Measurements from ENCODE around the gene MEGF11.
"Not testable (repeated sequence)": the region's sequence is repeated elsewhere in the genome, so short reads cannot be mapped to it uniquely, and the experiment has no call there.

Gene MEGF11

DNA sequence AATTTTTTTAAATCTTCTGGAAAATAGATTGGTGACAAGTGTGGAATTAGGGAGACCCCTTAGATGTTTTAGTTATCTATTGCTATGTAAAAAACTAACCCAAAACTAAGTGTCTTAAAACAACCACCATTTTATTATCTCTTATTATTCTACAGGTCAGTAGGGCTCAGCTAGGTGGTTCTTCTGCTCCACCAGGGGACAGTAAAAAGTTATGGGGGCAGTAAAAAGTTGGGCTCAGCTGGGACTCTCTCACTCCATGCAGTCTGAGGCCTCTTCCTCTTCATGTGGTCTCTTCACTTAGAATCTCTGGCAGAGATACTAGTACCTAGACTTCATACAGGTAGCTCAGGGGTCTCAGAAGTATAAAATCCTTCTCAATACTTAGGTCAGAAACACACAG lies 21.8 kb upstream of the MEGF11 start:
- DNase-seq (ENCODE audit: low read depth in 2 of 2), result no peak

DNA sequence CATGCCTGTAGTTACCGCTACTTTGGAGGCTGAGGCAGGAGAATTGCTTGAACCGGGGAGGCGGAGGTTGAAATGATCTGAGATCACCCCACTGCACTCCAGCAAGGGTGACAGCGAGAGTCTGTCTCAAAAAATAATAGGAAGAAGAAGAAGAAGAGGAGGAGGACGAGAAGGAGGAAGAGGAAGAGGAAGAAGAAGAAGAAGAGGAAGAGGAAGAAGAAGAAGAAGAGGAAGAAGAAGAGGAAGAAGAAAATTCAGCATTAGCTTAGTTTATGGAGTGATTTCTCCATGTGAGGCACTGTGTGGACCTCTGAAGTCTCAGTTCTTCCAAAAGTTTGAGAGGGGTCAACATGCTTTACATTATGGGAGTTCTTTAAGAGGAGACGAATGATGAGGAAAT lies 17.4 kb upstream of the MEGF11 start:
- no peak for DNase-seq (ENCODE audit: low read depth in 2 of 2)

DNA sequence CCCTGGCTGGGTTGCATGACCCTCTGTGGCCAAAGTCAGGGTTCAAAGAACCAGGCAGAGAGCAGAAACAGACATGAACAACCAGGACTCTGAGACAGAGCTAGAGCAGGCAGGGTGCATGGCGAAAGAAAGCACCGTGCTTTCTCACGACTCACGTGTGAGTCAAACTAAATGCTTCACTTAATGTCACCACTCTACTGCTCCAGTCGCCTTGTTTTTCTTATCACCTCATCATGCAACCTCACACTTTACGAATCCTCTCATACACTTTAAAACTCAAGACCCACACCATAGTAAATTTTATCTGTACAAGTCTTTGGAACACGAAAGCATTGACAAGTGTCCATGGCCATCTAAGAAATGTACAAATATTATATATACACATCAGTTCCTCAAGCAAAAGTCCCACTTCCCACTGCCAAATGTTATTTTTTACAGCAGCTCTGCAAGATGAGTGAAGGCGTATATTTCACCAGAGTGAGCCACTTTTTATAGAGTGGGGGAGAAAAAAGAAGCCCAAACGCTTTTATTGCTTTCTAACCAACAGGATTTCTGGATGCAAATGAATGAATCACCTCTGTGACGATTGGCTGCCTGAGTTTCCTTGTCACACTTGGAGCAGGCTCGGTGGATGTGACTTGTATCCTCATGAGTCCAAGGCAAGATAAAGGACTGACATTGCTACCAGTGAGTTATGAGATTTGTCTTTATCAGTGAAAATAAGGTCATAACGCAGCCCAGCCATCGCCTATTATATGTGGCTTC lies 16.0 kb upstream of the MEGF11 start:
- no peak for DNase-seq (ENCODE audit: low read depth in 2 of 2)

DNA sequence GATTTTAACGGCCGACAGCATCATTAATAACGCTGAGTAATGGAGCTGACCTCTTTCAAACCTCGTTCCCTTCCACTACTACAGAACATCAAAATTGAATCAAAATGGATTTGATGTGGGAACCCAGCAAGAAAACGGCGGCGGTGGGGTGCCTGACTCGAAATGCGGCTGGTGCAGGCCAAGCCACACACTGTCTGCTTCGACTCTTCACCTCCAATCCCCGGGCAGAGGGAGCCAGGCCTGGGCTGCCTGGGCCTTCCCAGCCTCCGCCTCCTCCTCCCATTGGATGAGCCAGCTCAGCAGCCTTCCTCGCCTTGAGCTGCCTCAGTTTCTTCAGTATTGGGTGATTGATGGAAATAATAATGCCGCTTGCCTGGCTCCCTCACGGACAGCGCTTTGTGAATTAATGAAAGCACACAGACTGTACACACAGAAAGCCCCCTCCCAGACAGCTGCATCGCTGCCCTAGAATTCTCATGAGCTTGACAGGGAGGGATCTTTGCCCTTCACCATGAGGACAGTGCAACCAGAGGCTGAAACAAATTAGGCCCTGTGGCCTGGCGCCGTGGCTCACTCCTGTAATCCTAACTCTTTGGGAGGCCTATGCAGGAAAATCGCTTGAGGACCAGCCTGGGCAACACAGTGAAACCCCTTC lies 11.4 kb upstream of the MEGF11 start:
- no peak for DNase-seq (ENCODE audit: low read depth in 2 of 2)

DNA sequence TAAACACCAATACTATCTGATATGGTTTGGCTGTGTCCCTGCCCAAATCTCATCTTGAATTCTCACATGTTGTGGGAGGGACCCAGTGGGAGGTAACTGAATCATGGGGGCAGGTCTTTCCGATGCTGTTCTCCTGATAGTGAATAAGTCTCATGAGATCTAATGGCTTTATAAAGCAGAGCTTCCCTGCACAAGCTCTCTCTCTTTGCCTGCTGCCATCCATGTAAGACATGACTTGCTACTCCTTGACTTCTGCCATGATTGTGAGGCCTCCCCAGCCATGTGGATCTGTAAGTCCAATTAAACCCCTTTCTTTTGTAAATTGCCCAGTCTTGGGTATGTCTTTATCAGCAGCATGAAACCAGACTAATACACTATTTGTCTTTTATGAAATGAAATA lies 9.3 kb upstream of the MEGF11 start:
- not testable (repeated sequence) for DNase-seq (ENCODE audit: low read depth in 2 of 2)

DNA sequence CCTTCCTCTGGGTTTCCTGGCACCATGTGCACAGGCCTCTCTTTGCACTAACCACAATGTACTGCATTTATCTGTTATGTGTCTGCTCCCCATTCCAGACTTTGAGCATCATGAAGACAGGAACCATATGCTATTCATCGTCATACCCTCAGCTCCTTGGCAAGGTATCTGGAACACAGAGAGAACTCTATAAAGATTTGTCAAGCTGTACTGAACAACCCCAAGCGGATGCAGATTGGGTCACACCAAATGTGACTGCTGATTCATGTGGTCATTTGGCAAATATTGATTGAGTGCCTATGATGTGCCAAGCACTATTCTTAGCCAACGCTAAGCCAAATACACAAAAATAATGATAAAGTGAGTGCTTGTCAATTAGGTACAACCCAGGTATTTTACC lies 7.5 kb upstream of the MEGF11 start:
- DNase-seq (ENCODE audit: low read depth in 2 of 2), result no peak

DNA sequence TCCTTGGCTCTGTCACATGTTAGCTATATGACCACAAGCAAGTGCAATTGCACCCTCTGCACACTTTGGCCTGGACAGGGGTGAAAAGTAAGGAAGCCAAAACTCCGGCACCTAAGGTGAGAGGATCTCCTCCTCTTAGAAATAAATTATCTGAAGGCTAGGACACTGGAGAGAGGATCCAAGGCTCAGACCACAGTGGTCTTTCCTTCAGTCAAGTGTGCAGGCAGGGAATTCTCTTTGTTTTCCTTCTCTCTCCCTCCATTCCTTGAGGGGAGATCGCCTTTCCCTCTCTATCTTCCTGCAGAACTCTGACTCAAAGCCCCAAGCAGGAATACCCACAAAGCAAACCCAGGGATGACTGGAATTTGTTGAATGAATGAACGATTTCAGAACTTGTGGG lies 3.1 kb upstream of the MEGF11 start:
- DNase-seq (ENCODE audit: low read depth in 2 of 2), result no peak

DNA sequence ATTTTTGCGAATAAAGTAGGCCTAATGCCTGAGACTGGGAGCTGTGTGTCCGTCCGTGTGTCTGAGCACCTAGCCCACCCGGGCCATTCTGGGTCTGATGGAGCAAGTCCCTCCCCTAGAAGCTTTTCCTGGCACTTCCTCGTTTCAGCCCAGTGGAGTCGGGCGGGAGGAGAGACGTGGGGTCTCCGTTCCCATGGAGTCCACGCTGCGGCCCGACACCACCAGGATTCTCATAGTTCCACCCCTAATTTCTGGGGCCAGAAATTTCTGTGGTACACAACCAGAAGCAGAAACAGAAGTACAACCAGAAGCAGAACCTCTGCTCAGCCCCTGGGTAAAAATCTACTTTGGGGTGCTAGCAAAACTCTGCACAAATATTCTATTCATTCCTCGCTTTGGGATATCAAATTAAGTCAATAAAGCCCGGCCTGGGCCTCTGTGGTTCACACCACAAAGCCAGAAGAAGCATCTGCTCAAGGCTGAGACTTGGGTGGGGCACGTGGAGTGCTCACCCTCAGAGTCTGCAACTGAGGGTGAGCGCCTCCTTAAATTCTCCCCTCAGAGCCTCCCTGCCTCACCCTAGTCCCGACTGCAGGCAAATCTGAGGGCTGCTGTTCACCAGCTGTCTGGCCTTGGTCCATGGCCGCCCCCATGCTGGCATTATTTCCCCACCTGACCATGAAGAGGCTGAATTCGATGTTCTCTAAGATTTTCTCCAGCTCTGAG lies 1.6 kb upstream of the MEGF11 start:
- DNase-seq (ENCODE audit: low read depth in 2 of 2), result no peak

DNA sequence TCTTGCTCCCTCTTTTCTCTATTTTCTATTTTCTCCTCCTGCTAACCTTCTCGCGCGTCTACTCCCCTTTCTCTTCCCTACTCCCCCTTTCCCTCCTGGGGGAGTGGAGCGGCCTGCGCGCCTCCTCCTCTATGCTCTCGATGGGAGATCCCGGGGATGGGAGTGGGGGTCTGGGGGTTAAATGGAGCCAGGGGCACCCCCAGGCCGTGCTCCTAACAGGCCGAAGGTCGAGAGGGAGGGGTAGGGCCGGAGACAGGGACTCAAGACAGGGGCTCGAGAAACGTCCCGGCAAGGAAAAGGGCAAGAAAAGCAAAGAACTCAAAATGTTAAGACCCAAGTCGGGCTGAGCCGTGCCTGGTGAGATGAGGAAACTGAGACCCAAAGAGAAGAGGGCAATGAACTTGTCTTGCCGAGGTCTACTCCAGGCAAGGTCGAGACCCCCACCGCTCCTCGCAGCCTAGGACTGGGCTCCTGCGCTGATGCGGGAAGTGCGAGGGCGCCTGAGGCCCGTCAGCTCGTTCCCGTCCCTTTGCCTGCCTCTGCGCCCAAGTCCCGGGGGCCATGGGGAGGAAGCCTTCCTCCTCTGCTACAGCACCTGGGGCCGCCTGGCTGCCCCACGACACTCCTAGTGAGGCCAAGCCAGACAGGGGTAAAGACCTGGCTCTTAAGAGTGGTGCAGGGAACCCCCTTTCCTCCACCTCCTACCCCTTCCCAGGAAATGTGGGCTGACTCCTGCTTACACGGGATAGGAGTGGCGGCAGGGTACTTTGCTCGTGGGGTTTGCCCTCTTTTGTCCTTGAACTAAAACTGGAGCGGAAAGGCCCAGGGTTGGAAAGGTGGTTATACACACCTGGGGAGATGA lies 770 bp upstream of the MEGF11 start:
- DNase-seq (ENCODE audit: low read depth in 2 of 2), result no peak

DNA sequence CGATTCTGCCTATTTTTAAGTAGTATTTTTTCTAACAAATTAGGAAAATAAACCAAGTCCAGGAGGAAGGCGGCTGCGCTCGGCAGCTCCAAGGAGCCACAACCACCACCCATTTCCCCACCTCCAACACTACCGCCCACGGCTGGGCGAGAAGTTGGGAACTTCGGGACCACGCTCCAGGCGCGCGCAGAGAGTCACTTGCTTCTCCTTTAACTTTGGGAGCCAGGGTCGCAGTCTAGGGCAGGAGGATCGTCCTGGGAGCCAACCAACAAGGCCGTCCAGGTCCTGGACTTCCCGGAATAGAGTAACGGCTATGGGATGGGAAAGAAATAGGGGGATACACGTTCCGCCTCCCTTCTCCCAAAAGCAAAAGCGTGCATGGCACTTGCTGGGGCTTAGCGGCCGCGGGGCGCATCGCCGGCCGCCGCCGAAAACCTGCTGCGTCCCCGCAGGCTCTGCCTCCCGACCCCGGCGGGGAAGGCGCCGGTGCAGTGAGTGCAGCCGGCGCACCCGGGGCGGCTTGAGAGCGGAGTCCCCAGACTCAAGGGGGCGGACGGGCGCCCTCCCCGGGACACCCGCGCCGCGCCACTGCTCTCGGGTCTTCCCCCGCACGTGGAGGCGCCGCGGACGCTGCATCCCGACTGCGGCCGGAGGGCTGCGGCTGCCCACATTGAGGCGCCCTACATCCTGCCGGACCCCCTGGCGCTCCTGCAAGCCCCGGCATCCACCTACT lies 699 bp downstream of the MEGF11 start:
- no peak for DNase-seq (ENCODE audit: low read depth in 2 of 2)

DNA sequence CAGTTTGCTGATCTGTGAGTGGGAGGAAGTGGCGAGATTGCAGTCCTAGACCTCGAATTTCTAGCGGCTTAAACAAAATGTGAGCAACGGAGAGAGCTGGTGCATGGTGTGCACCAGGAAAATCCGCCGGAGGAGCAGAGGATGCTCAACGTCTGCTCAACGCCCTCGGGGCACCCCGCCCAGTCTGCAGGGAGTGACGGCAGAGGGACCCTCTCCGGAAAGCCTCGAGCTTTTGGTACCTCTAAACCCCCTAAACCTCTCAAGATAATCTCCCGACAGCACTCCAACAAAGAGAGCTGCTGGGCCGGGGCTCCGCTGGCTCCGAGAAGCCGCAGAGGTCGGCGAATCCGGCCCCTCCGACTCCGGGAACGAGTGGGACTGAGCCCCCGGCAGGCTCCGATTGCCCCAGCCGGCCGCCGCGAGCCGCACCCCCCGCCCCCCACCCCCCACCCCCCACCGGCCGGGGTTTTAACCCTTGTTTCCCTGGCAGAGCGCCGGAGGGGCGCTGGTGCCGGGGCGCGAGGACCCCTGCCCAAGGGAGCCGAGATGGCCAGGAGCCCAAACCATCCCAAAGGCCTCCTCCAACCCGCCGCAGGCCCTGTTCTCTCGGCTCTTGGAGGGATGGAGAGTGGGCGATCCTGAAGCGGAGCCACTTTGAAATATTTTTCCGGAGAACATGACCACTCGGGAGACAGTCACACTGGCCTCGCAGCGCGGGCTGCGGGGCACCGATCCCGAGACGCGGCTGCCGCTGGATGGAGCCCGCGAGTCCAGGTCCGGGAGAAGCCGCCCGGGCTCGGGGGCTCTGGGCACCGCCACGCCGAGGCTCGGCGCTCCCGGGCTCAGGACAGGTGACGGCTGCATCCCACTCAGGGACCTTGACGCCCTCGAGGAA lies 1.5 kb downstream of the MEGF11 start:
- peak; percentile 36 to 41 for DNase-seq (ENCODE audit: low read depth in 2 of 2)

DNA sequence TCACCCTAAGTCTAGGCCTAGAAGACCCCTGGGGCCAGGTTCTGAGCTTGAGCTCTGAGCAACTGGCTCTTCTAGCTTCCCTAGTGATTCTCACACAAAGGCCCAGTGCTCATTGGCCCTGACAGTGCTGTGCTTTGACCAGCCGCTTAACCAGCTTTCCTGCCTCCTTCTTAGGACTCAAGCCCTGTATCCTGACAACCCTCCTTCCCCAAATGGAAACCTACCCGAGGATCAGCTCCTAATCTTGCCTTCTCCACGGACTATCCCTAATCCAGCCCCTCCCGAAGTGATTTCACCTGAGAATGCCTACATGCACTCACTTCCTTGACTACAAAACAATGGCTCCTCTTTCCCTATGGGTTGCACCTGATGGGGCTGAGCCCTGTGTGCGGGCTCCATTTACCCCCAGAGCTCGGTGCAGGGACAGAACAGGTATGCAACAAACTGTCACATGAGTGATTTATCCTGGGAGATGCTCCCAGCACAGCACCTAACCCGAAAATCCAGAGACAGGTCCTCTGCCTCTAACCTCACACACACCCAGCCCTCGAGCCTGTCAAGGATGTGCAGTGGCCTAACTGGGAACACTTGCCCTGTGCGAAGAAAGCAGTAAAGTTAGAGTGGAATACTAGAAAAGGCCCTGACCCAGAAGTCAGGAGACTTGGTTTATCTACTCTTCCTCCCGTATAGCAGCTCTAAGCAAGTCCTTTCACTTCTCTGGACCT lies 2.3 kb downstream of the MEGF11 start:
- DNase-seq (ENCODE audit: low read depth in 2 of 2), result no peak

DNA sequence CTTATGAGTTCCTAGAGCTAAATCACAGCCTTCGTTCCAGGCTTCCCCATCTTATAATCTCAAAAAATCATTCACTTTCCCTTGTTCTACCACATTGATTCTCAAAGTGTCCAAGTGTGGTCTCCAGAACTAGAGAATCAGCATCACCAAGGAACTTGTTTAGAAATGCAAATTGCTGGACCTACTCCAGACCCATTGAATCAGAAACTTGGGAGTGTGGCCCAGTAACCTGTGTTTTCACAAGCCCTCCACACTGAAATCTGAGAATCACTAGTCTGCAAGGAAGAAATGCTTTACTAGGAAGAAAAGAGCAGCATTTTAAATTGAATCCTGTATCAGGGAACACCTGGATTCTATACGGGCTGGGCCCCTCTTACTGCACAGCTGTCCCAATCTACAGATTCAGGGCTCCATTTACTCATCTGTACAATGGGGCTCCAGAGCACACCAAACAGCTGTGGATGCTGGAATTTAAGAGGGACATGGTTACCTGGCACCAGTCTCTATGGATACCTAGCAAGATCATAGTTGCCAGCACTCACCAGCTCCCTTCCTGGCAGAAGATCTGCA lies 3.9 kb downstream of the MEGF11 start:
- no peak for DNase-seq (ENCODE audit: low read depth in 2 of 2)

DNA sequence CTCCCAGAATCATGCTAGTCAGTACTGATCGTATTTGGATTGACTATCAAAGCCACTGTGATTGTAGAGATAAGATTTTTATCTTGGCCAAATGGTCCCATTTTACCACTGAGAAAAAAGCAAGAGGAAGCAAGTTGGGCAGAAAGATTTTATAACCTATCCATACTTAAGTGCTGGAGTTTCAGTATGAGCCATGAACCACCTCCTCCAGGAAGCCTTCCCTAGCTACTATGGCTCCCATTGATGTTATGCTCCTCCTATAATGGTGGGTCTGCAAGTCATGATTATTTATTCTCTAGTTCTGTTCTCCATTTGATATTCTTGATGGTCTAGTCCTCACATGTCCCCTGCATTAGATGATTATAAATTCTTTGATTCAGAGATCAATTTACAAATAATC lies 6.6 kb downstream of the MEGF11 start:
- no peak for DNase-seq (ENCODE audit: low read depth in 2 of 2)

DNA sequence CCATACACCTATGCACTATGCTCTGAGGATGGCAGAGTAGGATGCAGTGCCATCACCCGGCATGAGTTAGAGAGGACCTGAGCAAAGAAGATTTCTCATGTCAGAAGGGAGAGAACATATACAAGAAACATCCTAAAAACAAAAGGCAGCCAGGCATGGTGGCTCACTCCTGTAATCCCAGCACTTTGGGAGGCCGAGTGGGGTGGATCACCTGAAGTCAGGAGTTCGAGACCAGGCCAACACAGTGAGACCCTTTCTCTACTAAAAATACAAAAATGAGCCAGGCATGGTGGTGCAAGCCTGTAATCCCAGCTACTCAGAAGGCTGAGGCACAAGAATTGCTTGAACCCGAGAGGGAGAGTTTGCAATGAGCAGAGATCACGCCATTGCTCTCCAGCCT lies 7.7 kb downstream of the MEGF11 start:
- DNase-seq (ENCODE audit: low read depth in 2 of 2), result not testable (repeated sequence)

DNA sequence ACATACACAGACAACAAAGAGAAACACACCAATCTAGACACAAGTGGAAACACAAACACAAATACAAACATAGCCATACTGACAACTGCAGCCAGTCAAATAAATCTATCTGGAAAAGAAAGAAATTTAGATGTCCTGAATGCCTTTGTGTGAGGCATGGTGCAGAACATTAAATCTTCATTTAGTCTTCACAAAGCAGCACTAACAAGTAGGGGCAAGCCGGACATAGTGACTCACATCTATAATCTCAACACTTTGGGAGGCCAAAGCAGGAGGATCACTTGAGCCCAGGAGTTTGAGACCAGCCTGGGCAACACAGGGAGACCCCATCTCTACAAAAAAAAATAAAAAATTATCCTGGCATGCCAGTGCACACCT lies 11.7 kb downstream of the MEGF11 start:
- DNase-seq (ENCODE audit: low read depth in 2 of 2), result no peak

DNA sequence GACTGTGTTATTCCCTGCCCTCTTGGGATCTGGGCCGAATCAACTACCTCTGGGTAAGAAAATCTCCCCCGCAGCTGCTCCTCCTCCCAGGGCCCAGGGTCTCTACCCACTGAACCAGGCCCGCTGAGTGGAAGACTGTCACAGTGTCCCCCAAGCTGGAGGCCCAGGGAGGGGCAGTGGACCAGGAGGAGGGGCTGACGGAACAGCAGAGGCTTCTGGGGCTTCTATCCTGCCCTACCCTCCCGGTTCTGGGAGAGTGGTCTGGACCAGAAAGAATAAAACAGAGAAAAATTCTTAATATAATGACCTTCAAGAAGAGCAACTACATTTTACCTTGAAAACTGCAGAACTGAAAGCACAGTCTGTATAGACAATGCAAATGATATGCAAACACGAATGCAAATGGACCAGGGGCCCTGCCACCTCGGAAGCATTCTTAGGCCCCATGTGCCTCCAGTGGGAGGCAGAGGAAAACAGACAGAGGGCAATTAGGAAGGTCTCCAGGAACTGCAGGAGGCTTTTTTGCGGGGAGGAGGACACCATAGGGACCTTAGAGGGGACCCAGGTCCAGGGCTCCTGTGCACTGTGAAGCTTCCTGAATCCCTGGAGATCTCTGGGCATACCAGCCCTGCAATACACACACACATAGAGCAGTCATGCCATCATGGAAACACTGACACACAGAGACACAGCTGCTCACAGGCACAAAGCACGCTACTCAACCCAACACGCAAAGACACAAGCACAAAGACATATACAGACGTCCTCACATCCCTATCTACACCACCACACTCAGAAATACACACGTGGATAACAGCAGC lies 12.3 kb downstream of the MEGF11 start:
- no peak for DNase-seq (ENCODE audit: low read depth in 2 of 2)

DNA sequence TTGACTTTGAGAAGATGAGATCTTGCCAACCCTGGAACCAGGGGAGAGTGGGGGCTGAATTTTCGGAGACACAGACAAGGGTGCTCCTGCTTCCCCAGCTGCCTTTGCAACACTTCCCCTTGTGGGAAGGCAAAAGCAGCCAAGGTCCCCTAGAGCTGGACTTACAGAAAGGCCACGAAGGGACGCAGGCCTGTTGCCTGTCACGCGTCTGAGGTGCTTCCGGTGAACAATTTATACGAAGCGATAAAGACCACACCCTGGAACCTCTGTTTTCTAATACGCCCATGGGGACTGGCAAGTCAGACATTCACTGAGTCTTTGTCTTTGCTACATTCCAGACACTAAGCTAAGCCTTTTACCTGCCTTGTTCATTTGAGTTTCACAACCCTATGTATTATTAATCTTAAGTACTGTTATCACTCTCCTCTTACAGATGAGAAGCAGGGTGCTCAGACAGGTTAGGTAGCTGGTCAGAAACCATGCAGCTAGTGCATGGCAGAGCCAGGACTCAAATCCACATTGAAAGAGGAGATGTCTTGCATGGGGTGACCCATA lies 13.2 kb downstream of the MEGF11 start:
- DNase-seq (ENCODE audit: low read depth in 2 of 2), result no peak
